ENCODE data around the gene CFAP210.

- TF ChIP-seq ZNF114 (tag by site-specific recombination; IDR thresholded peaks at IDR 0.05) (no peak), ZSCAN18 (tag by site-specific recombination; IDR thresholded peaks at IDR 0.05) (no peak), CTCF (tag by site-specific recombination; IDR thresholded peaks at IDR 0.05) (no peak), ATF2 (tag by site-specific recombination; IDR thresholded peaks at IDR 0.05; ENCODE audit: low read depth) (no peak), KLF16 (tag by site-specific recombination; IDR thresholded peaks at IDR 0.05) (no peak), ZNF654 (tag by site-specific recombination; IDR thresholded peaks at IDR 0.05; ENCODE audit: low read depth) (no peak), ZNF274 (IDR thresholded peaks at IDR 0.05; ENCODE audit: low read length) (no peak), ZNF274 (tag by site-specific recombination; IDR thresholded peaks at IDR 0.05; ENCODE audit: borderline replicate concordance) (no peak), ZBTB44 (tag by site-specific recombination; IDR thresholded peaks at IDR 0.05) (no peak), ZNF404 (tag by site-specific recombination; IDR thresholded peaks at IDR 0.05) (no peak), ZNF146 (tag by site-specific recombination; IDR thresholded peaks at IDR 0.05) (no peak), ZNF747 (tag by site-specific recombination; IDR thresholded peaks at IDR 0.05) (no peak)
Measured at GRCh38 chr2:169721016-169721415, 26.8 kb upstream of the CFAP210 start.

Measured in HEK293 (cell line).